ENCODE measurements around the gene ATP2B2. TPM values are rescaled to one million over a fixed set of nuclear protein-coding genes. Genes with fewer than 3 reads are reported as not detected.
A peak's percentile ranks its signal among the peaks of the same experiment; 100 is the strongest.

The ATP2B2 gene
- total RNA-seq, 4 donors from 2014 or later, result 0.31 to 2.9 (median 1.8) TPM

DNA sequence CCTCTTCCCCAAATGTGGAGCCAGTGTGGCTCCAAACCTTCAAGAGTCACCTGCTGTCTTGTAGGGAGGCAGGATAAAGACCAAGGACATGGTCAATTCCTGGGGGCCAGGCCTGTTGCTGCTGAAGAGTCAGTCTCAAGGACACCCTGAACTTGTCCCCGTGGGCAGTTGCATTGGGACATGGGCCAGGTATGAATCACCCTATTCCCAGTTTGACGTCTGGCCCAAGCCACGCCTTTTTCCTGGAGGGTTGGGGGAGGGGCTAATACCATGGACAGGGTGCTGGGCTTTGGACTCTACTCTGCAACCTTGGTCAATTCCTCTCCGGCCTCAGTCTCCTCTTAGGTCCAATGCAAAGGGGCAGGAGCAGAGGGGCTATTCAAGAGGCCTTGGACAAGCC, 10.4 kb downstream of the ATP2B2 start:
- no peak for TF ChIP-seq POLR2A (IDR thresholded peaks at IDR 0.05)
- TF ChIP-seq, protein P1, sequence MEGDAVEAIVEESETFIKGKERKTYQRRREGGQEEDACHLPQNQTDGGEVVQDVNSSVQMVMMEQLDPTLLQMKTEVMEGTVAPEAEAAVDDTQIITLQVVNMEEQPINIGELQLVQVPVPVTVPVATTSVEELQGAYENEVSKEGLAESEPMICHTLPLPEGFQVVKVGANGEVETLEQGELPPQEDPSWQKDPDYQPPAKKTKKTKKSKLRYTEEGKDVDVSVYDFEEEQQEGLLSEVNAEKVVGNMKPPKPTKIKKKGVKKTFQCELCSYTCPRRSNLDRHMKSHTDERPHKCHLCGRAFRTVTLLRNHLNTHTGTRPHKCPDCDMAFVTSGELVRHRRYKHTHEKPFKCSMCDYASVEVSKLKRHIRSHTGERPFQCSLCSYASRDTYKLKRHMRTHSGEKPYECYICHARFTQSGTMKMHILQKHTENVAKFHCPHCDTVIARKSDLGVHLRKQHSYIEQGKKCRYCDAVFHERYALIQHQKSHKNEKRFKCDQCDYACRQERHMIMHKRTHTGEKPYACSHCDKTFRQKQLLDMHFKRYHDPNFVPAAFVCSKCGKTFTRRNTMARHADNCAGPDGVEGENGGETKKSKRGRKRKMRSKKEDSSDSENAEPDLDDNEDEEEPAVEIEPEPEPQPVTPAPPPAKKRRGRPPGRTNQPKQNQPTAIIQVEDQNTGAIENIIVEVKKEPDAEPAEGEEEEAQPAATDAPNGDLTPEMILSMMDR (IDR thresholded peaks at IDR 0.05 in 4 of 5, conservative IDR thresholded peaks at IDR 0.05 in 1 of 5), result no peak
- DNase-seq, result peak in 1 of 2 donors; percentile 65
- Histone ChIP-seq H3K27ac (no peak overlapping the region), H3K4me1 (peaks cover 0 to 6% of the 10 kb centered on the region in 2 donors), H3K9me3 (no peaks in the 10 kb centered on the region), H3K36me3 (no peaks in the 10 kb centered on the region), H3K27me3 (no peaks in the 10 kb centered on the region), H3K4me3 (no peak overlapping the region)
- in situ Hi-C loops (cut with MboI; ENCODE audit: low sequenced_read_pairs in 4 of 4) (no loop called here), intact Hi-C loops (cut with DNase I; ENCODE audit: low total_unique reads) (no loop called here)
- peak; percentile 73 to 88 for ATAC-seq

DNA sequence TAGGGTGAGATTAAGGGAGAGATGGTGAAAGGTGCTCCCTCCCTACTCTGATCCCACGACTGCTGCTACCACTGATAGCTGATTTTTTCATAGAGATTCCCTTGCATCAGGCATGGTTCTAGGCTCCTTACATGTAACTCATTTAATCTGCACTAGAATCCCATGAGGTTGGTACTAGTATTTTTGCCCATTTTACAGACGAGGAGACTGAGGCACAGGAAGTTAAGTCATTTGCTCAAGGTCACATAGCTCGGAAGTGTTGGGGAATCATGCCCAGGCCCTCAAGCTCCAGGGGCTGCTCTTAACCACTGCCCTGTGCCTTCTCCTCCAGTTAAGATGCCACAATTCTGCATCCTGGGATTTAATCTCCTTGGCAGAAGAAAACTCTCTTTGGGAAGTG, 11.2 kb downstream of the ATP2B2 start:
- Histone ChIP-seq H3K4me1 (peaks cover 0 to 6% of the 10 kb centered on the region in 2 donors), H3K27me3 (no peaks in the 10 kb centered on the region), H3K4me3 (no peak overlapping the region), H3K9me3 (no peaks in the 10 kb centered on the region), H3K36me3 (no peaks in the 10 kb centered on the region), H3K27ac (no peak overlapping the region)
- in situ Hi-C loops (cut with MboI; ENCODE audit: low sequenced_read_pairs in 4 of 4) (no loop called here), intact Hi-C loops (cut with DNase I; ENCODE audit: low total_unique reads) (no loop called here)
- TF ChIP-seq POLR2A (IDR thresholded peaks at IDR 0.05), result no peak
- TF ChIP-seq, protein P1 (IDR thresholded peaks at IDR 0.05 in 4 of 5, conservative IDR thresholded peaks at IDR 0.05 in 1 of 5), result no peak
- DNase-seq, result no peak
- ATAC-seq, result no peak

DNA sequence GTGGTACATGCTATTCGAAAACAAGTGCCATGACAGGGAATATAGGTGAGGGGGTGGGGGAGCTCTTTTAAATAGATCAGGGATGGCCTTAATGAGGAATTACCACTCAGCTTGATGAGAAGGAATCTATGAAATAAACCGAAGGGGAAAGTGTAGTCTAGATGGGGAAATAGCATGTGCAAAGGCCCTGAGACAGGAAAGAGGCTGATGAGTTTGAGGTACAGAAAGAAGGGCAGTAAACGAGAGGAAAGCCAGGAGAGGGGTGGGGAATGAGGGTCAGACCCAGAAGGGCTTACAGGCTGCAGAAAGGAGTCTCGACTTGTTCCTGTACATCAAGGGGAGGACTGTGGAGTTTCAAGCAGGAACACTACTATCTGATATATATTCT, 12.2 kb downstream of the ATP2B2 start:
- in situ Hi-C loops (cut with MboI; ENCODE audit: low sequenced_read_pairs in 4 of 4), result no loop called here

DNA sequence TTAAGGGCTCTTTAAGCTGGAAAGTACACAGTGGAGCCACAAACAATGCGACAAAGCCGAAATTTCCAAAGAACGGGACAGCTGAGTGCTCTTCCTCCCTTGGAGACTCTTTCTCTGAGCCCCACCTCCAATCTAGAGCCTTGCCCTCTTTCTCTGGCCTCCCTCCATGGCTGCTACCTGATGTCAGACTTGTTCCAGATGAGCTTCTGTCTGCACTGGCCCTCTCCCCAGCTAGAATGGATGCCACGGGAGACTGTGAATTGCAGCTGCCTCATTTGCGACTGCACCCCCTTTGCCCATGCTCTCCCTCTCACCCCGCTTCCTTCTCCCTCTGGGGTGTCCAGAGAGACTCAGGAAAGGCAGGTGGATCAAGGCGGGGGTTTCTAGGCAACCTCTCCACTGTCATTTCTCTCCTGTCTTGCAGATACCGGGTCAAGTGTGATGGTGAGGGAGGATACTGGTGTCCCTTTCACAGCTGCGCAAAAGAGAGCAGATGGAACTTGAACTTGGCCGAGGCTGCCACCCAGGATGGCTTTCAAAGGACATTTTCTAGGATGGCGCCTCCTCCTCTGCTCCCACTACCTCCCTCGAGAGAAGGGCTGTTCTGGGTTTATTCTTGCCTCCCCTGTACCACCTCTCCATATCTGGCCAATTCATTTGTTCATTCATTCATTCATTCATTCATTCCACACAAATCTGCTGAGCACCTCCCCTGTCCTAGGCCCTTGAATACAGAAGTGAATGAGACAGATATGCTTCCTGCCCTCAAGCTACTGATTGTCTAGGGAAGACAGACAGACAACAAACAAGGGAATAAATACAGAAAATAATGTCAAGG, 12.8 kb downstream of the ATP2B2 start:
- in situ Hi-C loops (cut with MboI; ENCODE audit: low sequenced_read_pairs in 4 of 4), result no loop called here

More for the DNA sequence above, 12.2 kb downstream of the ATP2B2 start:
- ATAC-seq (no peak), DNase-seq (no peak)
- H3K4me3 ChIP-seq, result no peak overlapping the region
- peaks cover 0 to 6% of the 10 kb centered on the region in 2 donors for H3K4me1 ChIP-seq
- H3K9me3 ChIP-seq, result no peaks in the 10 kb centered on the region
- H3K27me3 ChIP-seq, result no peaks in the 10 kb centered on the region
- intact Hi-C loops (cut with DNase I; ENCODE audit: low total_unique reads), result no loop called here
- H3K27ac ChIP-seq, result no peak overlapping the region
- no peaks in the 10 kb centered on the region for H3K36me3 ChIP-seq
- TF ChIP-seq, protein P1 (IDR thresholded peaks at IDR 0.05 in 4 of 5, conservative IDR thresholded peaks at IDR 0.05 in 1 of 5), result no peak
- no peak for TF ChIP-seq POLR2A (IDR thresholded peaks at IDR 0.05)

More for the DNA sequence above, 12.8 kb downstream of the ATP2B2 start:
- ATAC-seq, result no peak
- no peak for DNase-seq
- Histone ChIP-seq H3K9me3 (no peaks in the 10 kb centered on the region), H3K4me3 (no peak overlapping the region), H3K27ac (no peak overlapping the region), H3K36me3 (no peaks in the 10 kb centered on the region), H3K27me3 (no peaks in the 10 kb centered on the region), H3K4me1 (peaks cover 0 to 6% of the 10 kb centered on the region in 2 donors)
- intact Hi-C loops (cut with DNase I; ENCODE audit: low total_unique reads), result no loop called here
- TF ChIP-seq, protein P1 (IDR thresholded peaks at IDR 0.05 in 4 of 5, conservative IDR thresholded peaks at IDR 0.05 in 1 of 5), result no peak
- no peak for TF ChIP-seq POLR2A (IDR thresholded peaks at IDR 0.05)
